HUES48 (cell line): ENCODE results near the gene SH3PXD2A.
A peak's percentile ranks its signal among the peaks of the same experiment; 100 is the strongest.

Source experiments
- H3K27ac ChIP-seq: one replicate; pipeline ENCODE4 v1.7.0; 2013; ENCODE audit warnings: low read depth, low read length, inconsistent platforms
- H3K27me3 ChIP-seq: 2 replicates; pipeline ENCODE4 v1.6.1; 2013; ENCODE audit warnings: mild to moderate bottlenecking, low read length; ENCODE audit not compliant: control insufficient read depth, insufficient read depth
- H3K36me3 ChIP-seq: 2 replicates; pipeline ENCODE4 v1.6.1; 2013; ENCODE audit warnings: low read length; ENCODE audit not compliant: control insufficient read depth, insufficient read depth
- H3K4me1 ChIP-seq: 2 replicates; pipeline ENCODE4 v1.6.1; 2013; ENCODE audit warnings: mild to moderate bottlenecking, low read length; ENCODE audit not compliant: control insufficient read depth, insufficient read depth
- H3K4me3 ChIP-seq: 2 replicates; pipeline ENCODE4 v1.5.1; 2013; ENCODE audit warnings: mild to moderate bottlenecking, low read depth, low read length
- H3K9ac ChIP-seq: 2 replicates; pipeline ENCODE4 v1.6.1; 2013; ENCODE audit warnings: mild to moderate bottlenecking, low read depth, low read length, moderate library complexity
- H3K9me3 ChIP-seq: 2 replicates; pipeline ENCODE4 v1.6.1; 2013; ENCODE audit warnings: low read length; ENCODE audit not compliant: control insufficient read depth, insufficient read depth

Gene SH3PXD2A

GRCh38 chr10:103838862-103839518 lies 16.4 kb downstream of the SH3PXD2A start:
- H3K4me3 ChIP-seq = no peak overlapping the region
- no peak overlapping the region for H3K27ac ChIP-seq
- H3K27me3 ChIP-seq = no peaks in the 10 kb centered on the region
- no peaks in the 10 kb centered on the region for H3K9me3 ChIP-seq
- H3K9ac ChIP-seq = no peak overlapping the region
- no peaks in the 10 kb centered on the region for H3K36me3 ChIP-seq
- H3K4me1 ChIP-seq = peaks cover 40% of the 10 kb centered on the region

GRCh38 chr10:103838070-103838395 lies 17.3 kb downstream of the SH3PXD2A start:
- Histone ChIP-seq H3K9ac (no peak overlapping the region), H3K36me3 (no peaks in the 10 kb centered on the region), H3K4me1 (peaks cover 46% of the 10 kb centered on the region), H3K27me3 (no peaks in the 10 kb centered on the region), H3K27ac (no peak overlapping the region), H3K4me3 (no peak overlapping the region), H3K9me3 (no peaks in the 10 kb centered on the region)

GRCh38 chr10:103837370-103838069 lies 17.9 kb downstream of the SH3PXD2A start:
- Histone ChIP-seq H3K9me3 (0 out of 2 replicates have a peak, but pooled peaks cover 4% of the 10 kb centered on the region), H3K27ac (no peak overlapping the region), H3K36me3 (no peaks in the 10 kb centered on the region), H3K27me3 (no peaks in the 10 kb centered on the region), H3K9ac (no peak overlapping the region), H3K4me1 (peaks cover 46% of the 10 kb centered on the region), H3K4me3 (no peak overlapping the region)

GRCh38 chr10:103836861-103837260 lies 18.5 kb downstream of the SH3PXD2A start:
- H3K27me3 ChIP-seq = no peaks in the 10 kb centered on the region
- H3K9me3 ChIP-seq = 0 out of 2 replicates have a peak, but pooled peaks cover 4% of the 10 kb centered on the region
- peaks cover 46% of the 10 kb centered on the region for H3K4me1 ChIP-seq
- H3K4me3 ChIP-seq = no peak overlapping the region
- no peaks in the 10 kb centered on the region for H3K36me3 ChIP-seq
- no peak overlapping the region for H3K9ac ChIP-seq
- no peak overlapping the region for H3K27ac ChIP-seq

GRCh38 chr10:103836273-103836672 lies 19.1 kb downstream of the SH3PXD2A start:
- H3K36me3 ChIP-seq = no peaks in the 10 kb centered on the region
- no peak overlapping the region for H3K27ac ChIP-seq
- no peak overlapping the region for H3K4me3 ChIP-seq
- peaks cover 44% of the 10 kb centered on the region for H3K4me1 ChIP-seq
- H3K9ac ChIP-seq = no peak overlapping the region
- no peaks in the 10 kb centered on the region for H3K27me3 ChIP-seq
- 0 out of 2 replicates have a peak, but pooled peaks cover 4% of the 10 kb centered on the region for H3K9me3 ChIP-seq

GRCh38 chr10:103835096-103836050 lies 20.0 kb downstream of the SH3PXD2A start:
- H3K27ac ChIP-seq = no peak overlapping the region
- no peaks in the 10 kb centered on the region for H3K27me3 ChIP-seq
- H3K9me3 ChIP-seq = 0 out of 2 replicates have a peak, but pooled peaks cover 4% of the 10 kb centered on the region
- H3K4me1 ChIP-seq = peaks cover 35% of the 10 kb centered on the region
- no peaks in the 10 kb centered on the region for H3K36me3 ChIP-seq
- H3K9ac ChIP-seq = no peak overlapping the region
- no peak overlapping the region for H3K4me3 ChIP-seq

GRCh38 chr10:103834436-103835095 lies 20.8 kb downstream of the SH3PXD2A start:
- Histone ChIP-seq H3K27me3 (no peaks in the 10 kb centered on the region), H3K4me1 (peaks cover 33% of the 10 kb centered on the region), H3K9ac (no peak overlapping the region), H3K9me3 (0 out of 2 replicates have a peak, but pooled peaks cover 4% of the 10 kb centered on the region), H3K4me3 (peak overlapping the region; percentile 7; the same call in 1 of the 2 replicates), H3K36me3 (no peaks in the 10 kb centered on the region), H3K27ac (peak overlapping the region; percentile 52)

GRCh38 chr10:103833731-103834365 lies 21.5 kb downstream of the SH3PXD2A start:
- Histone ChIP-seq H3K9ac (no peak overlapping the region), H3K4me3 (peak overlapping the region; percentile 7; the same call in 1 of the 2 replicates)

GRCh38 chr10:103832806-103833205 lies 22.6 kb downstream of the SH3PXD2A start:
- Histone ChIP-seq H3K9me3 (0 out of 2 replicates have a peak, but pooled peaks cover 4% of the 10 kb centered on the region), H3K4me1 (peaks cover 27% of the 10 kb centered on the region), H3K36me3 (no peaks in the 10 kb centered on the region), H3K27ac (no peak overlapping the region), H3K9ac (no peak overlapping the region), H3K27me3 (no peaks in the 10 kb centered on the region), H3K4me3 (no peak overlapping the region)

More at GRCh38 chr10:103833731-103834365, 21.5 kb downstream of the SH3PXD2A start:
- 0 out of 2 replicates have a peak, but pooled peaks cover 4% of the 10 kb centered on the region for H3K9me3 ChIP-seq
- H3K27ac ChIP-seq = peak overlapping the region; percentile 73
- H3K27me3 ChIP-seq = no peaks in the 10 kb centered on the region
- no peaks in the 10 kb centered on the region for H3K36me3 ChIP-seq
- H3K4me1 ChIP-seq = peaks cover 28% of the 10 kb centered on the region
